GM18868 (cell line): ENCODE results near the gene NKD1.

ENCODE experiments used
- ATAC-seq: cut with Tn5 transposase; IDR thresholded peaks from one replicate; pipeline ENCODE4 v1.9.1; 2021; ENCODE audit warnings: mild to moderate bottlenecking, moderate library complexity; ENCODE audit not compliant: unreplicated experiment

NKD1 gene

GRCh38 chr16:50683689-50684374, 135.6 kb downstream of the NKD1 start:
- ATAC-seq = peak; percentile 66

GRCh38 chr16:50684823-50685461, 136.7 kb downstream of the NKD1 start:
- ATAC-seq = no peak

- no peak for ATAC-seq
Observed at GRCh38 chr16:50685462-50686063, 137.4 kb downstream of the NKD1 start.

DNA sequence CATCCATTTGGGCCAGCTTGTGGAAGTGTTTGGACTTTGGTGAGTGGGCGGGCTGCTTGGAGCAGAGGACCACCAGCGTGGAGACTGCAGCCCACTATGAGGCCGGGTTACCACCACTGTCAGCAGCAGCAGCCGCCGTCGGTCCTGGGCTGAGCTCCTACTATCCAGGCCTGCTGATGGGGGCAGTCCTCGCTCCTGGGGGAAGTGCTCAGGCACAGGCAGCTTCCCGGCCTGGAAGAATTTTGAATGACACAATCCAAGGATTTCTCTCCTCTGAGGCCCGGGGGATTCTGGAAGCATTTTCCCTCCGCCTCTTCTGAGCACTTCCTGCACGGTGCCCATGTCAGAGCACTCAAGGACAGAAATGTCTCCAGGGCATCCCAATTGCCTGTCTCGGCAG, 139.9 kb downstream of the NKD1 start:
- ATAC-seq = no peak

- no peak for ATAC-seq
Observed at GRCh38 chr16:50688867-50689266, 140.7 kb downstream of the NKD1 start.

GRCh38 chr16:50690177-50690576, 142.0 kb downstream of the NKD1 start:
- ATAC-seq = peak; percentile 53

- no peak for ATAC-seq
Observed at GRCh38 chr16:50692644-50692998, 144.4 kb downstream of the NKD1 start.

GRCh38 chr16:50692999-50693781, 145.0 kb downstream of the NKD1 start, which contains the start of gene NOD2:
TSS of gene NOD2 (plus strand) at chr16:50693606. CDS start at chr16:50699496, 5,890 bp downstream.
- no peak for ATAC-seq

DNA sequence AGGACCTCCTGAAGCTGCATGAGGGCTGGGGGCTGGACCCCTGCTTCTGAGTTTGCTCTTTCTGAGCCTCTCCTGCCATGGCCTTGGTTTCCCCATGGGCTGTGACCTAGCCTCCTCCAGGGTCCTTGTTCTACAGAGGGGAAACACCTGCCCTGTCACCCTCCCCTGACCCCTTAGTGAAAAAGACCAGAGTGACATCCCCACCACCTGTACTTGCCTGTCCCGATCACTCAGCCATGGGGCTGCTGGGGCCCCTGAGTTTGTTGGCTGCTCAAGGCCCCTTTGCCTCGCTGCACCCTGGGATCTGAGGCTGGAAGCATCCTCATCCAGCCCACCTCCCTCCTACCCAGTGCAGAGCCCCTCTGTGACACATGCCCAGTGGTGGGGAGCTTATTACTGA, 146.0 kb downstream of the NKD1 start:
- ATAC-seq = no peak

GRCh38 chr16:50695017-50696000, 147.1 kb downstream of the NKD1 start:
- no peak for ATAC-seq

- no peak for ATAC-seq
Observed at GRCh38 chr16:50696126-50696525, 147.9 kb downstream of the NKD1 start.

- peak; percentile 60 for ATAC-seq
Observed at GRCh38 chr16:50696575-50697420, 148.6 kb downstream of the NKD1 start.

DNA sequence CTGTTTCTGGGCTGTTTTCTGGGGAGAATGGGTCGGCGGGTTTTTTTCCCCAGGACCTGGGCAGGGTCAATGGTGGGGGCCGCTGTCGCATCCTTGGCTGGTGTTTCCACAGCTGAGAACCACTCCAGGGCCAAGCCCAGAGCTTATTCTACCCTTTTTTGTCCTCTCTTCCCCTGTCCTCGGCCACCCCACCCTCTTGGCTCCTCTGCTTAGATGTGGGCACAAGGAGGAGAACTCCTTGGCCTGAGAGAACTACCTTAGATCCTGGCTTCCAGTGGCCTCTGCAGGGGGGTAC, 149.2 kb downstream of the NKD1 start:
- ATAC-seq = no peak

- ATAC-seq = peak; percentile 52
Observed at GRCh38 chr16:50697881-50698767, 149.9 kb downstream of the NKD1 start.
